Neural cell (in vitro differentiated cells): ENCODE measurements around the gene NCKAP5. TPM values are rescaled to one million over a fixed set of nuclear protein-coding genes. Genes with fewer than 3 reads are reported as not detected.

ENCODE experiments used
- H2AFZ ChIP-seq: fragments of 200-600, 300-800 bp; sonication (generic), shearing (Covaris generic); 2 replicates; pipeline ENCODE4 v1.6.0; 2014; ENCODE audit warnings: low read depth, mild to moderate bottlenecking, antibody characterized with exemption, low read length, moderate library complexity
- H3F3A ChIP-seq: fragments of 200-600 bp; shearing (Covaris generic); 2 replicates; pipeline ENCODE4 v1.6.1; 2016; ENCODE audit warnings: mild to moderate bottlenecking, moderate library complexity, mixed read lengths, antibody characterized with exemption, low read length; ENCODE audit not compliant: insufficient read depth, poor library complexity, severe bottlenecking
- H3K27ac ChIP-seq: fragments of 200-600, 300-800 bp; sonication (generic), shearing (Covaris generic); 2 replicates; pipeline ENCODE4 v1.5.1; 2014; ENCODE audit warnings: mild to moderate bottlenecking, low read length, moderate library complexity
- H3K27me3 ChIP-seq: fragments of 300-800, 200-600 bp; sonication (generic), shearing (Covaris generic); 2 replicates; pipeline ENCODE4 v1.6.0; 2014; ENCODE audit warnings: mild to moderate bottlenecking, low read depth, low read length, moderate library complexity; ENCODE audit not compliant: insufficient read depth
- H3K36me3 ChIP-seq: fragments of 300-800, 200-600 bp; sonication (generic), shearing (Covaris generic); 2 replicates; pipeline ENCODE4 v1.5.1; 2014; ENCODE audit warnings: mild to moderate bottlenecking, antibody characterized with exemption, low read length, moderate library complexity; ENCODE audit not compliant: insufficient read depth
- H3K4me2 ChIP-seq: fragments of 300-800, 200-600 bp; sonication (generic), shearing (Covaris generic); 2 replicates; pipeline ENCODE4 v1.6.0; 2014; ENCODE audit warnings: mild to moderate bottlenecking, low read length
- H3K4me3 ChIP-seq: fragments of 300-800, 200-600 bp; sonication (generic), shearing (Covaris generic); 2 replicates; pipeline ENCODE4 v1.5.1; 2014; ENCODE audit warnings: mild to moderate bottlenecking, low read length, moderate library complexity
- H3K79me2 ChIP-seq: fragments of 200-600 bp; shearing (Covaris generic); replicated peaks from 2 replicates; pipeline ENCODE4 v1.6.0; 2014; ENCODE audit warnings: mild to moderate bottlenecking, low read length, moderate library complexity; ENCODE audit not compliant: insufficient read depth
- H3K9ac ChIP-seq: fragments of 300-800, 200-600 bp; sonication (generic), shearing (Covaris generic); 2 replicates; pipeline ENCODE4 v1.6.1; 2016; ENCODE audit warnings: mild to moderate bottlenecking, low read length, mixed read lengths
- H3K9me2 ChIP-seq: fragments of 200-600 bp; shearing (Covaris generic); 2 replicates; pipeline ENCODE4 v1.6.1; 2016; ENCODE audit warnings: mild to moderate bottlenecking, low read length, mixed read lengths; ENCODE audit not compliant: insufficient read depth
- H3K9me3 ChIP-seq: fragments of 200-600, 300-800 bp; sonication (generic), shearing (Covaris generic); 2 replicates; pipeline ENCODE4 v1.6.1; 2016; ENCODE audit warnings: mild to moderate bottlenecking, mixed run types, low read length, moderate library complexity, mixed read lengths
- H4K20me1 ChIP-seq: fragments of 200-600 bp; shearing (Covaris generic); 2 replicates; pipeline ENCODE4 v1.6.1; 2016; ENCODE audit warnings: mild to moderate bottlenecking, mixed run types; ENCODE audit not compliant: insufficient read depth
- EP300 ChIP-seq: fragments of 450-650 bp; conservative IDR thresholded peaks from 2 replicates; pipeline ENCODE4 v1.6.1; 2014; ENCODE audit warnings: antibody characterized with exemption, mild to moderate bottlenecking, moderate library complexity; ENCODE audit not compliant: poor library complexity, severe bottlenecking
- EZH2 ChIP-seq: fragments of 200-600, 300-800 bp; shearing (Covaris generic), sonication (generic); IDR thresholded peaks from 2 replicates; pipeline ENCODE4 v1.6.1; 2014; ENCODE audit warnings: antibody characterized with exemption, low read length, borderline replicate concordance, mild to moderate bottlenecking; ENCODE audit not compliant: insufficient read depth, poor library complexity, severe bottlenecking
- MXI1 ChIP-seq: fragments of 450-650 bp; conservative IDR thresholded peaks from 2 replicates; pipeline ENCODE4 v1.6.1; 2014; ENCODE audit warnings: antibody characterized with exemption, mild to moderate bottlenecking; ENCODE audit not compliant: poor library complexity, severe bottlenecking
- POLR2AphosphoS5 ChIP-seq: IDR thresholded peaks from 2 replicates; pipeline ENCODE4 v1.6.1; 2012
- RAD21 ChIP-seq: fragments of 450-650 bp; conservative IDR thresholded peaks from 2 replicates; pipeline ENCODE4 v1.6.1; 2014; ENCODE audit warnings: antibody characterized with exemption, mild to moderate bottlenecking, moderate library complexity
- REST ChIP-seq: IDR thresholded peaks from 2 replicates; pipeline ENCODE4 v1.6.1; 2012; ENCODE audit warnings: borderline replicate concordance
- SMC3 ChIP-seq: fragments of 450-650 bp; conservative IDR thresholded peaks from 2 replicates; pipeline ENCODE4 v1.6.1; 2014; ENCODE audit warnings: antibody characterized with exemption, mild to moderate bottlenecking, moderate library complexity; ENCODE audit not compliant: poor library complexity
- TAF1 ChIP-seq: IDR thresholded peaks from 2 replicates; pipeline ENCODE4 v1.6.1; 2012; ENCODE audit warnings: low read depth
- polyA plus RNA-seq: library from polyadenylated mRNA; depleted of rRNA; stranded (reverse); fragments of >200 nt; gene quantifications from 2 replicates; pipeline ENCODE4 v1.2.3, GENCODE V29; 2014
- TF ChIP-seq, protein P1 (sequence below): fragments of 450-650 bp; IDR thresholded peaks from 2 replicates; pipeline ENCODE4 v1.5.1; 2014; ENCODE audit warnings: antibody characterized with exemption, mild to moderate bottlenecking, moderate library complexity; ENCODE audit not compliant: poor library complexity, severe bottlenecking

NCKAP5 gene
- polyA plus RNA-seq, 1 donor from 2014 or later: 2.4 TPM

GRCh38 chr2:132974467-132975095 is 593.7 kb downstream of the NCKAP5 start:
- no peak overlapping the region for H3K27ac ChIP-seq
- H3K4me2 ChIP-seq: no peak overlapping the region
- H4K20me1 ChIP-seq: no peaks in the 10 kb centered on the region
- H3K27me3 ChIP-seq: no peaks in the 10 kb centered on the region
- H3F3A ChIP-seq: no peaks in the 10 kb centered on the region
- H3K36me3 ChIP-seq: no peaks in the 10 kb centered on the region
- H3K4me3 ChIP-seq: no peak overlapping the region
- no peaks in the 10 kb centered on the region for H3K79me2 ChIP-seq
- TF ChIP-seq, protein P1, sequence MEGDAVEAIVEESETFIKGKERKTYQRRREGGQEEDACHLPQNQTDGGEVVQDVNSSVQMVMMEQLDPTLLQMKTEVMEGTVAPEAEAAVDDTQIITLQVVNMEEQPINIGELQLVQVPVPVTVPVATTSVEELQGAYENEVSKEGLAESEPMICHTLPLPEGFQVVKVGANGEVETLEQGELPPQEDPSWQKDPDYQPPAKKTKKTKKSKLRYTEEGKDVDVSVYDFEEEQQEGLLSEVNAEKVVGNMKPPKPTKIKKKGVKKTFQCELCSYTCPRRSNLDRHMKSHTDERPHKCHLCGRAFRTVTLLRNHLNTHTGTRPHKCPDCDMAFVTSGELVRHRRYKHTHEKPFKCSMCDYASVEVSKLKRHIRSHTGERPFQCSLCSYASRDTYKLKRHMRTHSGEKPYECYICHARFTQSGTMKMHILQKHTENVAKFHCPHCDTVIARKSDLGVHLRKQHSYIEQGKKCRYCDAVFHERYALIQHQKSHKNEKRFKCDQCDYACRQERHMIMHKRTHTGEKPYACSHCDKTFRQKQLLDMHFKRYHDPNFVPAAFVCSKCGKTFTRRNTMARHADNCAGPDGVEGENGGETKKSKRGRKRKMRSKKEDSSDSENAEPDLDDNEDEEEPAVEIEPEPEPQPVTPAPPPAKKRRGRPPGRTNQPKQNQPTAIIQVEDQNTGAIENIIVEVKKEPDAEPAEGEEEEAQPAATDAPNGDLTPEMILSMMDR: no peak
- TF ChIP-seq REST (no peak), POLR2AphosphoS5 (no peak), EZH2 (no peak)
- H3K9me3 ChIP-seq: no peaks in the 10 kb centered on the region
- no peaks in the 10 kb centered on the region for H3K9me2 ChIP-seq
- no peak overlapping the region for H2AFZ ChIP-seq
- no peak overlapping the region for H3K9ac ChIP-seq

DNA sequence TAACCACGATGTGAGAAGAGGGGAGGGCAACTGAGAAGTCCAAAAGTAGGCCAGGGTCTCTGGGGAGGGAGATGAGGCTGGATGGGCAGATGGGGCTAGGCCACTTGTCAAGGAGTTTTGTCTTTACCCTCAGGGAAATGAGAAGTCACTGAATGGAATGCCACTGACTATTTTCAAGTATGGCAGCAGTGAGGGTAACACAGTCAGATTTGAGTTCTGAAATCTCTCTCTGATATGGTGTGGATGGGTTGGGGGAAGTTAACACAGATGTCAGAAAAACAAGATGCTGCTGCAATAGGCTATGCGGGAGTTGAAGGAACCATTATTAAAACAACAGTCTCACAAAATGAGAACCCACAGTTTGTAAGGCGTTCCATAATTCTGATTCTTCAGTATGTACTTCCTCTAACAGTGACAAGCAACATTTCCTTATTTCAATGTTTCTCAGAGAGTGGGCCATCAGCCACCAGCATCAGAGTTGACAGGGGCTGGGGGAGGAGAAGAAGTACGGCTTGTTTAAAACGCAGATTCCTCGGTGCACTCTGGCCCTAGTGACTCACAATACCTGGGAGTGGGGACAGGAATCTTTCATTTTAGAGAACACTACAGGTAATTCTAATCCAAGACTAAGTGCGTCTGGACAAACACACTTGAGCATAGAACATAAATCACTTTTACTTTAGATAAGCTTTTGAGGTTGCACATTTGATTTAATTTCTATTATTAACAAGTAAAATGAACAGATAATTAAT is 596.8 kb downstream of the NCKAP5 start:
- Histone ChIP-seq H3K9ac (no peak overlapping the region), H3F3A (no peaks in the 10 kb centered on the region), H4K20me1 (no peaks in the 10 kb centered on the region), H3K79me2 (no peaks in the 10 kb centered on the region), H3K9me2 (no peaks in the 10 kb centered on the region), H2AFZ (no peak overlapping the region), H3K27me3 (no peaks in the 10 kb centered on the region), H3K4me3 (no peak overlapping the region), H3K27ac (no peak overlapping the region), H3K9me3 (no peaks in the 10 kb centered on the region), H3K36me3 (no peaks in the 10 kb centered on the region), H3K4me2 (no peak overlapping the region)
- TF ChIP-seq REST: no peak
- TF ChIP-seq MXI1: no peak
- TF ChIP-seq EZH2: no peak
- no peak for TF ChIP-seq POLR2AphosphoS5
- TF ChIP-seq, protein P1: no peak
- no peak for TF ChIP-seq RAD21
- no peak for TF ChIP-seq TAF1
- no peak for TF ChIP-seq SMC3
- no peak for TF ChIP-seq EP300
